SK-N-SH treated with all-trans-retinoic acid at 6 μM for 48 hours (cell line): Measurements from ENCODE around the gene GUK1.

ENCODE experiments used
- ESRRG ChIP-seq: fragments of 250-450 bp; sonication (Bioruptor Pico); IDR thresholded peaks from 2 replicates; pipeline ENCODE4 v1.6.1; 2021; ENCODE audit warnings: mild to moderate bottlenecking
- OSR1 ChIP-seq: fragments of 250-450 bp; sonication (Bioruptor Pico); IDR thresholded peaks from 2 replicates; pipeline ENCODE4 v1.8.0; 2022; ENCODE audit warnings: moderate library complexity, mild to moderate bottlenecking, inconsistent platforms
- SNAI2 ChIP-seq: fragments of 250-450 bp; sonication (Bioruptor Pico); IDR thresholded peaks from 2 replicates; pipeline ENCODE4 v1.5.0; 2020; ENCODE audit warnings: mild to moderate bottlenecking, moderate library complexity
- TCF4 ChIP-seq: fragments of 250-450 bp; sonication (Bioruptor Pico); IDR thresholded peaks from 2 replicates; pipeline ENCODE4 v1.8.0; 2021; ENCODE audit warnings: mild to moderate bottlenecking, moderate library complexity, borderline replicate concordance
- ZC3H10 ChIP-seq: fragments of 250-450 bp; sonication (Bioruptor Pico); IDR thresholded peaks from 2 replicates; pipeline ENCODE4 v1.5.1; 2021; ENCODE audit warnings: mild to moderate bottlenecking, moderate library complexity
- ZFP3 ChIP-seq: fragments of 250-450 bp; sonication (Bioruptor Pico); IDR thresholded peaks from 2 replicates; pipeline ENCODE4 v1.5.0; 2020; ENCODE audit warnings: mild to moderate bottlenecking, moderate library complexity
- ZNF8 ChIP-seq: fragments of 450-650 bp; formaldehyde crosslinking; IDR thresholded peaks from 2 replicates; pipeline ENCODE4 v1.5.0; 2020; ENCODE audit warnings: mild to moderate bottlenecking, moderate library complexity
- TF ChIP-seq, protein P1 (sequence below): fragments of 250-450 bp; sonication (Bioruptor Pico); IDR thresholded peaks from 2 replicates; pipeline ENCODE4 v1.8.0; 2020; ENCODE audit warnings: mild to moderate bottlenecking, moderate library complexity, borderline replicate concordance
- TF ChIP-seq, protein P2 (sequence below): fragments of 250-450 bp; sonication (Bioruptor Pico); IDR thresholded peaks from 2 replicates; pipeline ENCODE4 v1.5.1; 2020; ENCODE audit warnings: low read depth, mild to moderate bottlenecking, moderate library complexity

DNA sequence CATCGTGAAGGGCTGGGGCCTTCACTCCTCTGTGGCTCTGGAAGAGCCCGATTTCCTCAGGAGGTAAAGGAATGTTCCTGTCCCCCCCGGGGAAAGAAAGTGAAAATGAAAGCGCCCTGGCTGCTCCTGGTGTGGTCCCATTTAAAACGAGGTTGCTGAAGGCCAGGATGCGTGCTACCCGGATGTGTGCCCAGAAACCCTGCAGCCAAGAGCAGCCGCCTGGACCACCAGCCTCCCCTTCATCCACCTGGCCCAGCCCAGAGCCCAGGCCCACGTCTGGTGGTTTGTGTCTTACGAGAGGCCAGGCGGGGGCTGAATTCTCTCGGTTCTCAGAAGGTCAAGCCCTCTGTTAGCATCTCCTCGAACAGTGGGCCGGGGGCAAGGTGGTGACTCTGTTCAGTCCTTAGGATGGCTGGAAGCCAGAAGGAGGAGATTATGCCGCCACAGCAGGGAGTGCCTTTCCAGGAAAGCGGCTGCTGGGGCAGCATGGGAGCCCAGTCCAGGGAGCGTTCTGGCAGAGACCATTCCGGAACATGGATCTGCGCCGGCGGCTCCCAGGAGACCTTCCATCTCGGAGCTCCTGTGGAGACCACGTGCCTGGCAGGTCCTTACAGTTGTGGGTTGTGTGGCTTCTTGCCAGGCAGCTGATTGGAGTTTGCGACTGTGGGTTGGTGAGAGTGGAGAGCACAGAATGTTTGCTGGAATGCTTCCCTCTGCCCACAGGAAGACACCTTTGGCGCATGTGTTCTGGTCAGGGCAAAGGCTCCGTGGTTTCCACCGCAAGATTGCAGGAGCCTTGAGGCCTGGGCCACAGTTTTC lies 1.4 kb downstream of the GUK1 start:
- TF ChIP-seq, protein P1, sequence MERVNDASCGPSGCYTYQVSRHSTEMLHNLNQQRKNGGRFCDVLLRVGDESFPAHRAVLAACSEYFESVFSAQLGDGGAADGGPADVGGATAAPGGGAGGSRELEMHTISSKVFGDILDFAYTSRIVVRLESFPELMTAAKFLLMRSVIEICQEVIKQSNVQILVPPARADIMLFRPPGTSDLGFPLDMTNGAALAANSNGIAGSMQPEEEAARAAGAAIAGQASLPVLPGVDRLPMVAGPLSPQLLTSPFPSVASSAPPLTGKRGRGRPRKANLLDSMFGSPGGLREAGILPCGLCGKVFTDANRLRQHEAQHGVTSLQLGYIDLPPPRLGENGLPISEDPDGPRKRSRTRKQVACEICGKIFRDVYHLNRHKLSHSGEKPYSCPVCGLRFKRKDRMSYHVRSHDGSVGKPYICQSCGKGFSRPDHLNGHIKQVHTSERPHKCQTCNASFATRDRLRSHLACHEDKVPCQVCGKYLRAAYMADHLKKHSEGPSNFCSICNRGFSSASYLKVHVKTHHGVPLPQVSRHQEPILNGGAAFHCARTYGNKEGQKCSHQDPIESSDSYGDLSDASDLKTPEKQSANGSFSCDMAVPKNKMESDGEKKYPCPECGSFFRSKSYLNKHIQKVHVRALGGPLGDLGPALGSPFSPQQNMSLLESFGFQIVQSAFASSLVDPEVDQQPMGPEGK = no peak
- TF ChIP-seq ZNF8 (CRISPR knock-in tag) (no peak), ESRRG (CRISPR knock-in tag) (no peak), ZFP3 (CRISPR knock-in tag) (no peak), OSR1 (CRISPR knock-in tag) (no peak), SNAI2 (CRISPR knock-in tag) (no peak), TCF4 (CRISPR knock-in tag) (no peak), ZC3H10 (CRISPR knock-in tag) (no peak)
- TF ChIP-seq, protein P2, sequence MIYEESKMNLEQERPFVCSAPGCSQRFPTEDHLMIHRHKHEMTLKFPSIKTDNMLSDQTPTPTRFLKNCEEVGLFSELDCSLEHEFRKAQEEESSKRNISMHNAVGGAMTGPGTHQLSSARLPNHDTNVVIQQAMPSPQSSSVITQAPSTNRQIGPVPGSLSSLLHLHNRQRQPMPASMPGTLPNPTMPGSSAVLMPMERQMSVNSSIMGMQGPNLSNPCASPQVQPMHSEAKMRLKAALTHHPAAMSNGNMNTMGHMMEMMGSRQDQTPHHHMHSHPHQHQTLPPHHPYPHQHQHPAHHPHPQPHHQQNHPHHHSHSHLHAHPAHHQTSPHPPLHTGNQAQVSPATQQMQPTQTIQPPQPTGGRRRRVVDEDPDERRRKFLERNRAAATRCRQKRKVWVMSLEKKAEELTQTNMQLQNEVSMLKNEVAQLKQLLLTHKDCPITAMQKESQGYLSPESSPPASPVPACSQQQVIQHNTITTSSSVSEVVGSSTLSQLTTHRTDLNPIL (CRISPR knock-in tag) = no peak
